Thyroid gland (tissue), 4 donors: ENCODE results near the gene VIL1.

Experiments
- POLR2A ChIP-seq, 2 donors: fragments of 450-650 bp; IDR thresholded peaks; one replicate each; pipeline ENCODE4 v1.6.1; 2017; ENCODE audit warnings: antibody characterized with exemption in 2 of 2, mild to moderate bottlenecking in 2 of 2, moderate library complexity in 1 of 2
- TF ChIP-seq, protein P1 (sequence below), 6 experiments: fragments of 200-600 bp in 3 of 6; fragments of 450-650 bp in 3 of 6; sonication (generic) in 3 of 6; IDR thresholded peaks; one replicate each; pipeline ENCODE4 v1.5.1; 2016 to 2019; ENCODE audit warnings: antibody characterized with exemption in 6 of 6, mild to moderate bottlenecking in 2 of 6, inconsistent platforms in 1 of 6, moderate library complexity in 1 of 6

DNA sequence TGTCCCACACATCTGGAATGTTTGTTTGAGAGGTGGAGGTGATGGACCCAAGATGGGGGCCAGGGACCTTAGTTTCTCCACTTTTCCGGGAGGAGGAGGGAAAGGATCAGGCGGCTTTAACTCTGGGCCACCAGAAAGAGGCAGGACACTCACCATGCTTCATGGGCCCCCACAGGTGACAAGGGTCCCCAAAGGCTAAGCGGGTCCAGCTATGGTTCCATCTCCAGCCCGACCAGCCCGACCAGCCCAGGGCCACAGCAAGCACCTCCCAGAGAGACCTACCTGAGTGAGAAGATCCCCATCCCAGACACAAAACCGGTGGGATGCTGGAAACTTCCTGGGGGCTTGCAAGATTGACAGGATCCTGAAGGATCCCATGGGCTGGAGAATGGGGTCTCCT is 36.1 kb upstream of the VIL1 start:
- TF ChIP-seq, protein P1, sequence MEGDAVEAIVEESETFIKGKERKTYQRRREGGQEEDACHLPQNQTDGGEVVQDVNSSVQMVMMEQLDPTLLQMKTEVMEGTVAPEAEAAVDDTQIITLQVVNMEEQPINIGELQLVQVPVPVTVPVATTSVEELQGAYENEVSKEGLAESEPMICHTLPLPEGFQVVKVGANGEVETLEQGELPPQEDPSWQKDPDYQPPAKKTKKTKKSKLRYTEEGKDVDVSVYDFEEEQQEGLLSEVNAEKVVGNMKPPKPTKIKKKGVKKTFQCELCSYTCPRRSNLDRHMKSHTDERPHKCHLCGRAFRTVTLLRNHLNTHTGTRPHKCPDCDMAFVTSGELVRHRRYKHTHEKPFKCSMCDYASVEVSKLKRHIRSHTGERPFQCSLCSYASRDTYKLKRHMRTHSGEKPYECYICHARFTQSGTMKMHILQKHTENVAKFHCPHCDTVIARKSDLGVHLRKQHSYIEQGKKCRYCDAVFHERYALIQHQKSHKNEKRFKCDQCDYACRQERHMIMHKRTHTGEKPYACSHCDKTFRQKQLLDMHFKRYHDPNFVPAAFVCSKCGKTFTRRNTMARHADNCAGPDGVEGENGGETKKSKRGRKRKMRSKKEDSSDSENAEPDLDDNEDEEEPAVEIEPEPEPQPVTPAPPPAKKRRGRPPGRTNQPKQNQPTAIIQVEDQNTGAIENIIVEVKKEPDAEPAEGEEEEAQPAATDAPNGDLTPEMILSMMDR (IDR thresholded peaks at IDR 0.05): no peak
- no peak for TF ChIP-seq POLR2A (IDR thresholded peaks at IDR 0.05)
